Measurements from ENCODE around the gene ARHGEF39. TPM values are rescaled to one million over a fixed set of nuclear protein-coding genes. Genes with fewer than 3 reads are reported as not detected.

The ARHGEF39 gene
- total RNA-seq, 1 donor from 2014 or later: 1.0 TPM

GRCh38 chr9:35650341-35651158, 14.4 kb downstream of the ARHGEF39 start, which contains the start of gene SIT1:
TSS of gene SIT1 (minus strand) at chr9:35650931. CDS start at chr9:35650853, 78 bp downstream.
- Histone ChIP-seq H3K4me2 (ENCODE audit: low read length) (peak within 1 kb of the TSS; percentile 62), H3K9me3 (ENCODE audit: insufficient read depth, low read depth, low read length) (no peaks in the 10 kb centered on the region), H2AFZ (ENCODE audit: low read depth, low read length) (peak within 1 kb of the TSS; percentile 41), H3K79me2 (ENCODE audit: insufficient read depth, low read length) (no peaks in the 10 kb centered on the region), H3K27ac (ENCODE audit: low read depth, low read length) (no peak within 1 kb of the TSS), H3K27me3 (ENCODE audit: insufficient read depth, low read length) (no peaks in the 10 kb centered on the region), H3K9ac (ENCODE audit: low read length) (no peak within 1 kb of the TSS), H3K4me1 (ENCODE audit: insufficient read depth, low read length) (peaks cover 16% of the 10 kb centered on the region), H3K4me3 (ENCODE audit: insufficient read depth, low read depth, low read length) (no peak within 1 kb of the TSS), H3K36me3 (ENCODE audit: insufficient read depth, low read length) (no peaks in the 10 kb centered on the region), H4K20me1 (ENCODE audit: insufficient read depth, low read length) (no peaks in the 10 kb centered on the region)
- TF ChIP-seq EZH2 (IDR thresholded peaks at IDR 0.05; ENCODE audit: insufficient read depth, low read length) (no peak), CTCF (IDR thresholded peaks at IDR 0.05; ENCODE audit: insufficient read depth, low read depth, low read length) (no peak)
- H3K27ac Mint-ChIP-seq (ENCODE audit: unreplicated experiment): no peak within 1 kb of the TSS
- no peaks in the 10 kb centered on the region for H3K27me3 Mint-ChIP-seq (ENCODE audit: low read depth, unreplicated experiment)
- no peaks in the 10 kb centered on the region for H3K9me3 Mint-ChIP-seq (ENCODE audit: unreplicated experiment)
- DNase-seq (ENCODE audit: low read depth) (no peak), FAIRE-seq (no peak)
- H3K36me3 Mint-ChIP-seq (ENCODE audit: low read depth, unreplicated experiment): no peaks in the 10 kb centered on the region
- peaks cover 11% of the 10 kb centered on the region for H3K4me1 Mint-ChIP-seq (ENCODE audit: low read depth, unreplicated experiment)
- H3K4me3 Mint-ChIP-seq (ENCODE audit: unreplicated experiment): no peak within 1 kb of the TSS

GRCh38 chr9:35649431-35650340, 15.3 kb downstream of the ARHGEF39 start:
- FAIRE-seq: no peak
- no peaks in the 10 kb centered on the region for H3K9me3 Mint-ChIP-seq (ENCODE audit: unreplicated experiment)

More at GRCh38 chr9:35649431-35650340, 15.3 kb downstream of the ARHGEF39 start:
- Histone ChIP-seq H3K4me2 (ENCODE audit: low read length) (peak overlapping the region; percentile 62), H3K27me3 (ENCODE audit: insufficient read depth, low read length) (no peaks in the 10 kb centered on the region), H3K36me3 (ENCODE audit: insufficient read depth, low read length) (no peaks in the 10 kb centered on the region), H3K9me3 (ENCODE audit: insufficient read depth, low read depth, low read length) (no peaks in the 10 kb centered on the region), H3K27ac (ENCODE audit: low read depth, low read length) (no peak overlapping the region), H2AFZ (ENCODE audit: low read depth, low read length) (peak overlapping the region; percentile 41), H3K79me2 (ENCODE audit: insufficient read depth, low read length) (no peaks in the 10 kb centered on the region), H4K20me1 (ENCODE audit: insufficient read depth, low read length) (no peaks in the 10 kb centered on the region), H3K9ac (ENCODE audit: low read length) (no peak overlapping the region), H3K4me1 (ENCODE audit: insufficient read depth, low read length) (peaks cover 16% of the 10 kb centered on the region), H3K4me3 (ENCODE audit: insufficient read depth, low read depth, low read length) (no peak overlapping the region)
- Mint-ChIP-seq H3K27ac (ENCODE audit: unreplicated experiment) (no peak overlapping the region), H3K27me3 (ENCODE audit: low read depth, unreplicated experiment) (no peaks in the 10 kb centered on the region), H3K4me1 (ENCODE audit: low read depth, unreplicated experiment) (peaks cover 11% of the 10 kb centered on the region), H3K36me3 (ENCODE audit: low read depth, unreplicated experiment) (no peaks in the 10 kb centered on the region), H3K4me3 (ENCODE audit: unreplicated experiment) (peak overlapping the region; percentile 27)
- DNase-seq (ENCODE audit: low read depth): peak; percentile 8
- no peak for TF ChIP-seq EZH2 (IDR thresholded peaks at IDR 0.05; ENCODE audit: insufficient read depth, low read length)
- no peak for TF ChIP-seq CTCF (IDR thresholded peaks at IDR 0.05; ENCODE audit: insufficient read depth, low read depth, low read length)
